HG03521 (cell line): ENCODE data around the gene STON2.
"Not testable (repeated sequence)": the region's sequence is repeated elsewhere in the genome, so short reads cannot be mapped to it uniquely, and the experiment has no call there.

ENCODE experiments used
- ATAC-seq: cut with Tn5 transposase; IDR thresholded peaks from one replicate; pipeline ENCODE4 v1.9.1; 2021; ENCODE audit warnings: mild to moderate bottlenecking, moderate library complexity; ENCODE audit not compliant: unreplicated experiment

STON2 gene

GRCh38 chr14:81231540-81231939, 168.6 kb downstream of the STON2 start:
- no peak for ATAC-seq

GRCh38 chr14:81224222-81224621, 175.9 kb downstream of the STON2 start:
- no peak for ATAC-seq

GRCh38 chr14:81223788-81224187, 176.3 kb downstream of the STON2 start:
- ATAC-seq = not testable (repeated sequence)

- ATAC-seq = no peak
These were observed 177.4 kb downstream of the STON2 start for GRCh38 chr14:81222691-81223090.

- no peak for ATAC-seq
These were observed 178.0 kb downstream of the STON2 start for GRCh38 chr14:81222126-81222525.

- no peak for ATAC-seq
These were observed 178.5 kb downstream of the STON2 start for GRCh38 chr14:81221579-81222102.

GRCh38 chr14:81220830-81221578, 179.1 kb downstream of the STON2 start, which contains the start of gene GTF2A1:
GTF2A1 (minus strand) TSS chr14:81220959; CDS start chr14:81220518, 441 bp downstream.
- peak; percentile 72 for ATAC-seq

GRCh38 chr14:81220580-81220829, 179.6 kb downstream of the STON2 start:
- ATAC-seq = no peak

GRCh38 chr14:81219759-81220579, 180.2 kb downstream of the STON2 start:
- peak; percentile 6 for ATAC-seq

GRCh38 chr14:81219210-81219758, 180.8 kb downstream of the STON2 start:
- peak; percentile 37 for ATAC-seq

- peak; percentile 67 for ATAC-seq
These were observed 188.3 kb downstream of the STON2 start for GRCh38 chr14:81211844-81212243.
